ENCODE measurements around the gene TMEM132D.
"Not testable (repeated sequence)": the region's sequence is repeated elsewhere in the genome, so short reads cannot be mapped to it uniquely, and the experiment has no call there.

The TMEM132D gene

DNA sequence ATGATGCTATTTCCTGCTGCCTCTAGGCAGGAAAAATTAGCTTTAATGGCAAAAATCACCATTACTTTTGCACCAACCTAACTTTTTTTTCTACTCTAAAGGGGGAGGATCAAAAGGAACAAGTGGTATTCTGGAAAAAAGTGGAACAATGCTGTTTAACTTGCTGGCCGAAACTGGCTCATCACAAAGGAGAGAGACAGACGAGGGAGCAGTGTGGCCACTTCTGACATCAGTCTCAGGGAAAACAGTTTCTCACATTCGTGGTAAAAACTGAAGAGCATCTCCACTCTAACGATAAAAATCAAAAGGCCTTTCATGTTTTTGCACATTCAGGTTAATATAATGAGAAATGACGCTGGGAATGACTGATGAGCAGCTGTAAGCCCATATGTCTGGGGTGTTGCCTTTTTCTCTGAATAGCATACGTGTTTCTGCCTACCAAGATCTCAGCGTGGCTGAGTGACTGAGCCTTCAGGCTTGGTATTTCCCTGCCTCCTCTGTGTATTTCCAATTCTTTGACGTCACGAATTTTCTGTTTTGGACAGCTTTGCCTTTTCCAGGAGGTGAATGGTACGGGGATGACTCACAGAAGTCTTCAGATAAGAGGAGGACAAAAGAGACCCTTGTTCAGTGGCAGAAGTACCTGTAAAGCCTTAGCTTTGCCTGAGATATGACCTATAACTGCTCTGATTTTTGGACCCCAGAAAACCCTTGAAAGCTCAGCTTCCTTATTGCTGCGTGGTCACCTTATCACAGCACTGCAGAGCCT lies 691.8 kb downstream of the TMEM132D start:
- no peak for DNase-seq

DNA sequence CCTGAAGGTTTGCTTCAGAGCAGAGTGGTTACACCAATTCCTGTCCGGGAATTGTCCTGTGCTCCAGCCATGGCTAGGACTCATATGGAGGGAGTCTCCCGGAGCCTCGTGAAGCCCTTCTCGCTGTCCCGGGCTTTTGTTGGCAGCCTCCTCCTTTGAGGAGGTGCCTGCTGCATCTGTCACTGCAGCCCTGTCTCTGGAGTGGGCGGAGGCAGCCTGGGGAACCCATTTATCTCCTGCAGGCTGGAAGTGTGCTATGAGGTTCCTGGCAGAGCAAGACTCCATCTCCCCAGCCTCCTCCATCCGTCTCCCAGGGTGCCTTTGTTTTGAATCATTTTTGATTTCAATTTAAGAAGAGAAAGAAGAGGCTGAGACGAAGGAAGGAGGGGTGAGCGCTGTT lies 695.3 kb downstream of the TMEM132D start:
- DNase-seq, result no peak

DNA sequence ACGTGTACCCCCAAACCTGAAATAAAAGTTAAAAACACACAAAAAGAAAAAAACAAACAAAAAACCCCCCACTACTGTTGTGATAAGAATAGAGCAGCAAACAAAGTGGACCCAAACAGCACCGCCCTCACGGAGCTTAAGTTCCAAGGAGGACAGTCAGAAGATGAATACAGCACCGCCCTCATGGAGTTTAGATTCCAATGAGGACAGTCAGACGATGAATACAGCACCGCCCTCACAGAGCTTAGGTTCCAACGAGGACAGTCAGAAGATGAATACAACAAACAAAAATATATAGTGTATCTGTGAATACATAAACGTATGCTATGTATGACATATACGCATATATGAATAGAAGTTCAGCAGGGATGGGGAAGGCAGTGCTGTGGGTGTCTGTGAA lies 696.7 kb downstream of the TMEM132D start:
- no peak for DNase-seq

DNA sequence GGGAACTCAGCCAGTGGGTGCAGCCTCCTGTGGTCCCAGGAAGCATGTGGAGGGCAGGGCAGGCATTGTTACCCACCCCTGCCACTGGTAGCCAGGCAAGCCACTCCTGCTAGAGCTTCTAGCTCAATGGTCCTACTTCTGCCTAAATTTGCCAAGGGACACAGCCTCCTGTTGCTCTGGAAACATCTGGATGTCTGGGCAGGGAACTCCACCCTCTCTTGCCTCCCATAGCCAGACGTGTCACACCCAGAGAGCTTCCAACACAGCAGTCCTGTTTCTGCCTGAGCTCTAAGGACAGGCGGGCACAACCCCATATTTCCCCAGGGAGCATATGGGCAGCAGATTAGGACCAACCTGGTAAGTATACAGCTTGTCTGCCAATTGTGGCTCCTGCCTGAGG lies 700.4 kb downstream of the TMEM132D start:
- no peak for DNase-seq

DNA sequence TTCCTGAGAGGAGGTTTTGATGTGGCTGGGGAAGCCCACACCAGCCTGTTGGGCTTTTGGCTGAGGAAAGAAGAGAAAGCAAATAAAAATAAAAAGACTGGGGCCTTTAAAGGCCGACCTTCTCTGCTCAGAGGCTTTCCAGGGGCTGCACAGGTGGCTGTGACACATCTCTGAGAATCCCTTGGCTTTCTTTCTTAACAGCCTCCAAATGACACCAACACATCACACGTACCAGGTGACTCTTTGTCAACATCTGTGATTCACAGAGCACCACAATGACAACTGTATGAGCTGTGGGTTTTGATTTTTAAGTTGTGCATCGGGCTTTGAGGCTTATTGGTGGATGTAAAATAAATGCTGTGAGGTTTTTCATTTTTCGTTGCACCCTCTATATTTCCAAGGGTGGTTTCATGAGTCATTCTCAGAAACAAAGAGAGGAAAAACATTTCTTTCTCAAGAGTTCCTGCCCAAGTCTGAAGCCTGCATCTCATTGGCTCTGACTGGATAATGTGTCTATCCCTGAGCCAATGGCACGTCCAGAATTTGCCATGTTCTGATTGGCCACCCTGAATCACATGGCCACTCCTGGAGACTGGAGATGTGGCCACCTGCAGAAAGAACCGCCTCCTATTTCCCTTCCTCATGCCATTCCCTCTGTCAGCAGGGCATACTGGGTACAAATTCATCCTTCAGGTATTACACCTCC lies 701.6 kb downstream of the TMEM132D start:
- DNase-seq, result no peak

DNA sequence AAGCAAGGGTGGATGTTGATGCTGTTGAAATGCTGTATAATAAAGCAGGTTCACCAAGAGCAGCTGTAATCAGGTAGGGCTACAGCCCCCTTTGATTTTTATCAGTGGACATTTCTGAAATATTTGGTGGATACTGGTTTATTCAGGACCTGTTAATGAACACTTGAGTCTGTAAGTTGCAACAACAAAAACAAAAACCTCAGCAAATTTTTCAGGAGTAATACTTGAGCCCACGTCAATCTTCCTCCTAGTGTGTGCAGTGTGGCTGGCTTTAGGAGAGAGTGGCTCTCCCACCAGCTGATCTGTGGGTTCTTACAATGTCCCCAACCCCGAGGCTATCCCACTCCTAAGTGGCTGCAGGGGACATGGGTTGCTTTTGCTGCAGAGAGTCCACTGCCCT lies 702.8 kb downstream of the TMEM132D start:
- no peak for DNase-seq

DNA sequence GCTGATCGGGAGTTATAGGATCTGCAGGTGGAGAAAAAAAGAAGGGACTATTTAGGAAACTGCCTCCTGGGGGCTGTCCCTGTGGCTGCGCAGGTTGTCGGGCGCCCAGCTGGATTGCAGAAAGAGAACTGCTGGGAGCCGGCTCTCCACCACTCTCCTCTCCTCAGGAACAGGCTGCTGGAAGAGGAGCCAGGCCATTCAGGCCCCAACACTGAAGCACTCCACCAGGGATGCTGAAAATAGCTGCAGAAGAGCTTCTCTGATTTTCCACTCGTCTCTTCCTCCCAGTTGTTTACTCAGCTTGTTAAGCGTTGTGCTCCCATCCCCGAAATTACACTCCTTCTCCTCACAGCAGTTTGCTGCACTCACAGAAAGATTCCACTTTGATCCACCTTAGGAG lies 703.2 kb downstream of the TMEM132D start:
- no peak for DNase-seq

DNA sequence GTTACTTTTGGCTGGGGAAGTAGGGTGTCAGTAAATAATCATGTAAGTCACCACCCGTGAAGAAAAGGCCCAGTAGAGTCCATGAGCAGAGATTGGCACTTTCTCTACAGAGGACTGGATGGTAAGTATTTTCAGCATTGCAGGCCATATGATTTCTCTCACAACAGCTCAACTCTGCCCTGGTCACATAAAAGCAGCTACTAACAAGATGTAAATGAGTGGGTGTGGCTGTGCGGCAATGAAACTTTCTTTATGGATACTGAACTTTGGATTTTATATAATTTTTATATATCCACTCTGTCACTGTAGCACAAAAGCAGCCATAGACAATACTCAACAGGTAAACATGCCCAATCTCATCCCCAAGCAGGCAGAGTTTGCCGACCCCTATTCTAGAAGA lies 706.9 kb downstream of the TMEM132D start:
- DNase-seq, result no peak

DNA sequence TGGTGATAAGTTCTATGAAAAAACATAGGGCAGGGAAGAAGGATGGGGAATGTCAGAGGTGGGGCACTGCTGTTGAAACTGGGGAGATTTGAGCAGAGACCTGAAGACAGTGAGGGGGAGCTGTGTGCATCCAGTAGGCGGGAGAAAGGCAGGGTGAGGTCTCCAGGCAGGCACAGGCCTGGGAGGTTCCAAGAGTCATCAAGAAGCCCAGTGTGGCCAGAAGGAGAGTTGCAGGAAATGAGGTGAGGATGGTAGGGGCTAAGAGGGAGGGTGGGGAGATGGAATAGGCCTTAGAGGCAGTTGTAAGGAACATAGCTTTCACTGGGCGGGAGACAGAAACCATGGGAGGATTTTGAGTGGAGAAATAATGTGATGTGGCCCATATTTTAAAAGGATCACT lies 708.7 kb downstream of the TMEM132D start:
- DNase-seq, result no peak

DNA sequence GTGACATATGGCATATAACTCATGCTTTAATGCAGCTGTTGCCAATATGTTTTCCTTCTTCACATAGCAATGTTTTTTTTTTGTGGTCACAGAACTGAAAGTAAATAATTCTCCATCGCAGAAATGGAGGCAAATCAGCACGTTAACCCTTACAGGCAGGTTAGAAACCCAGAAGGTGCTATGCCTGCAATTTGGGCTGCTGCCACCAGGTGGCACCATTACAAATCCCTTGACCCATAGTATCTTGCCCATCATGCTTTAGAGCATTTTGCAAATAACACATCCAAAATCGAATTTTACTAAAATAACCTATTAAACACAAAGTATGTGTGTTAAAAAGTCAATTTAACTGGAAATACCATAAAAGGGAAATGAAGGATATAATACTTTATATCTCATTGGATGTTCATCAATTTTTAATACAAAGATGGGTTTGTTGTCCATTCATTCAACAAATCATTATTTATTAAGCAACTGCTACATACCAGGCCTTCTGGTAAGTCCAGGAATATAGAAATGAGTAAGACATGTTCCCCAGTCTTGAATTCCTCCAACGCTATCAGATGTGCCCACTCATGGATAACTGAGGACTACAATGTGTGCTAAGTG lies 710.5 kb downstream of the TMEM132D start:
- no peak for DNase-seq

DNA sequence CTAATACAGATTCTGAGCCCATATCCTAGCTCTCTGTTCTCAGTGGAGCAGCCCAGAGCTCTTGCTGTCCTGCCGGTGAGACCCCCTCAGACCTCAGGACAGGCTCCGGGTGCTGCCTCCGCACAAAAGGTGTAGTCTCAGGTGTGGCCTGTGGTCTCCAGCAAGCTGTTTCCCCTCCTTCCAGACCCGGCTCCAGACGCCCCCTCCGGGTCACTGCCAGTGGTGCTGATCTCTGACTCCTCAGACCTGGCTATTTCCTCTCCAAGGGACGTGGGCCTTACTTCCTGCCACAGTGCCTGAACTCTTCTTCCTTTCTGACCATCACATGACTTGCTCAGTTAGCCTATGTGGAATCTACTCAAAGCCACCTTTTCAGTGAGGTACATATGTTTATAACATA lies 713.0 kb downstream of the TMEM132D start:
- DNase-seq, result no peak

DNA sequence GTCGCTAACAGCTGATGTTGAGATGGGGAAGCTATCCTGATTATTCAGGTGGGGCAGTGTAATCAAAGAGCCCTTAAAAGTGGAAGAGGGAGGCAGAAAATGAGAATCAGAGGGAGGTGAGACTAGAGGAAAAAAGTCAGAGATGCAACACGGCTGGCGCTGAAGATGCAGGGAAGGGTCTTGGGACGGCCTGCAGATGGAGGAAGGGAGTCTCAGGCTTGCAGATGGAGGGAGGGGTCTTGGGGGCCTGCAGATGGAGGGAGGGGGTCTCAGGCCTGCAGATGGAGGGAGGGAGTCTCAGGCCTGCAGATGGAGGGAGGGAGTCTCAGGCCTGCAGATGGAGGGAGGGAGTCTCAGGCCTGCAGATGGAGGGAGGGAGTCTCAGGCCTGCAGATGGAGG lies 713.9 kb downstream of the TMEM132D start:
- not testable (repeated sequence) for DNase-seq

DNA sequence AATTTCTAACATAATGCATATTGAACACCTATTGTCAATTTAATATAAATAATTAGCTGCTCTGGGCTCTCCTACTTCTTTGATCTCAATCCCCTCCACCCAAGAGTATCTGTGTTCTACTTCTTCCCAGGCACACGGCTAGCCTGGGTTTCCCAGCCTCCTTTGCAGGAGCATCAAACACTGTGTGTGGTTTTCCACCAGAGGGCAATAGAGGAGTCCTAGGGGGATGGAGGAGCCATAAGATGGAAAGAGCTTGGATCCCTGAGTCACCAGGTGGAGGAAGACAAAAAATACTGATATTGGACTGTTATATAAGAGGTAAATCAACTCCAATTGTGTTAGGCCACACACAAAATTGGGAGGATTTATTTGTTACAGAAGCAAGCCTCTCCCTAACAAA lies 716.9 kb downstream of the TMEM132D start:
- no peak for DNase-seq

DNA sequence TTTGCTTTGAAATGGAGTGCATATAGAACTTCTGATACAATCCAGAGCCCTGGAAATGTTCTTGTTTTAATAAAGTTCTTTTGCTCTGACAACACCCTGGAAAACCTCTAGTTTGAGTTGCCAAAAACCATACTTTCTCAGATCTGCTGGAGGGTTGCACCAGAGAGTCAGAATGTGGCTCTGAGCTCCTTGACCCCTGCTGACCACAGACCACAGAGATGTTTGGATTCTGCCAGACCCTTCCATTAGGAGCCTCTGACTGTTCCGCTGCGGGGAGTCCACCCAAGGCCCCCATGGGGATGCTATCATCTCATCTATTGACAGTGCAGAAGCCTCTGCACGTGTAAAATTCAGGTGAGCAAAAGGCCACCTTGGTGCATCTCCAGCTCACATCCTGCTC lies 718.0 kb downstream of the TMEM132D start:
- DNase-seq, result no peak

DNA sequence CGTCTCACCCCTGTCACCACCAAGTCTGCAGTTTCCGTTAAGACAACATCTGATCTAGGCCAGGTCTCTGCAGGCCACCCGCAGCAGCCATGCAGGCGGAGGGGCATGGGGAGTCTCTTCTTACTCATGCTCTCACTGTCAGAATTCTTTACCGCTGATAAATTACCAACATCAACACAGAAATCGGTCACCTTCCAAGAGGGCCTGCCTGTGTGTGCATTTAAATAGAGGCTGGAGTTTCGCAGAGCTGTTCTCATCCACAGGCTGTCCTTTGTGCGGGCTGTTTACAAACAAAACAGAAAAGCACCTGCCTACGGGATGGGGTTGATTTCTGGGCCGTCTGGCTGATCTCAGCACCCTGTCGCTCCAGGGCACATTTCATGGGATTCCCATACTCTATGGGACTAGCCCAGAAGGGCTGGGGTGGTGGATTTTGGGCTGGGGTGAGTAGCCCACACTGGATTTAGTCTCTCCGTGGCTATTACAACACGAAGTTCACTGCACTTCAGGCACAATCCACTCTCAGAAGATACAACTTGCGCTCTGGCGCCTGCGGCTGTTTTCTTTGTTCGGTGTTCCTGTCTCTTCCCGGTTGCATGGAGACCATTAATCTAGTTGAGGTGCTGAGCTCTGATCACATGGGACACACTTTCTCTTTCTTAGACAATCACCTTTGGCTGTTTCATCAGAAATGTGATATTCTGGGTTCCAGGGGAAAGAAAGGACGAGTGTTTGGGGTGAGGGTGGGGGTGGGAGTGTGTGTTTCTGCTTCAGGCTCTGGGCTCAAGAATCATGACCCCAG lies 719.5 kb downstream of the TMEM132D start:
- DNase-seq, result no peak

DNA sequence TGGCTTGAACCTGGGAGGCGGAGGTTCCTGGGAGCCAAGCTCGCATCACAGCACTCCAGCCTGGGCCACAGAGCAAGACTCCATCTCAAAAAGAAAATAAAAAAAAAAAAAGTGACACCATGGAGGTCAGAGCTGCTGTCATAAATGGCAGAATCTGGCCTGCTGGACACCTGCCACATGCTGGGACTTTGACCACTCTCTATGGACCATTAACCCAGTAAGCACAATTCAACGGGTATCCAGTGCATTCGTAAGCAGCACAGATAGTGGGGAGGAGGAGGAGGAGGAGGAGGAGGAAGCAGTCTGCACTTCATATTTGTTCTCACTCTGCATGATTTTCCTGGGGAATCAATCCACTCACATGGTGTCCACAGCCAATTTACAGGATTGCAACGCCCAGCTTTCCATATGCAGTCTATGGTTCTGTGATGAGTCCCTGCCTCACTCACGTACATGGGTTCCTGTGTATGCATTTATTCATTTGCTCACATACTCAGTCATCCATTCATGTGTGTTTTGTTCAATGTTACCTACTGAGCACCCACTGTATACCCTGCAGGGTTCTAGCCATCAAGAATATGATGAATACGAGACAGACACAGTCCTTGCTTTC lies 723.8 kb downstream of the TMEM132D start:
- no peak for DNase-seq

DNA sequence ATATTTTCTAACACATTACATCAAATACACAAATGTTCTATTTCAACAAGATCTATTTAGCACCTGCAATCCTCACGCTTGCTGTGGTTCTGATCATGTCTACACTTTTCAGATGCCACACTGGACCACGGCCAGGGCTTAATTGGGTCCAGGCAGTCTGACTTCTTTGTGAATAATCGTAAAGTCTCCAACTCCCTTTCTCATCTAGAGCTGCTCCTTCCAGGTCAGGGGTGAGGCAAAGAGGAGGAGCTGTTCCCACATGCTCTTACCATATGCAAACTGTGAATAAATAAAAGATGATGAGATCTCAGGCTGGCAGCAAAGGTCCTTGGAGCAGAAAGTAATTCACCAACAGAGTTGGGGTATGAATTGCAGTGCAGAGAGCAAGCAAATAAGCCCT lies 733.9 kb downstream of the TMEM132D start:
- DNase-seq, result no peak

DNA sequence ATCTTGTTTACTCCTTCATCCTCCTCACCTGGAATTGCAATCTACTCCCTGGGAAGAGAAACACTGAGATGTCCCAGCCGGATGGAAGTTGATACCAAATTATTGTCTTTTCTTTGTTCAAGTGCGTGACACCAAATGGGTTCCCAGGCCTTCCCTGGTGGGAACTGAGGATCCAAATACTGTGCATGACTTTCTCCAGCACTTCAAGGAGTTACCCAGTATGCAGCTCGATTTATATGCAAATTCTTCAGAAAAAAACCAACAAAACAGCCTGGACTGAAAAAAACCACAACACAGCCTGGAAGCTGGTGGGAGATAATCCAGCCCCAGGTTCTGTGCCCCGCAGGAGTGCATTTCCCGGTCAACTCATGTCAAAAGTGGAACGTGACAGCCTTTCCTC lies 740.0 kb downstream of the TMEM132D start:
- no peak for DNase-seq

DNA sequence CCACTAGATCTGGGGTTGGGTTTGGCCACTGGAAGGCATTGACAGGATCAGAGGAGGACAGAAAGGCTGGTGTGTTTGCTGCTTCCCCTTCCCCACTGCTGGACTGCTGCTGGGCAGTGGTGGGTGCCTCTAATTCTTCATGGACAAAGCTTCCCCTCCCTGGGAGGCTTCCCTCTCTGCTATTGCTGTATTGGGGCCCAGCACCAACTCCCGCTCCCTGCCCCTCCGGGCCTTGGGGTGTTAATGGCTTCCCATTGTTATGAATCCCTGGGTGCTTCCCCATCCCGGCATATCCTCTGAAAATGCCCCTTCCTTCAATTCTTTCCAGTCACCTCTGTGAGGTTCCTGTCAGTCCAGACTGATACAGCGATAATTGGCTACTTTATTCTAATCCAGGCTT lies 740.4 kb downstream of the TMEM132D start:
- DNase-seq, result no peak

DNA sequence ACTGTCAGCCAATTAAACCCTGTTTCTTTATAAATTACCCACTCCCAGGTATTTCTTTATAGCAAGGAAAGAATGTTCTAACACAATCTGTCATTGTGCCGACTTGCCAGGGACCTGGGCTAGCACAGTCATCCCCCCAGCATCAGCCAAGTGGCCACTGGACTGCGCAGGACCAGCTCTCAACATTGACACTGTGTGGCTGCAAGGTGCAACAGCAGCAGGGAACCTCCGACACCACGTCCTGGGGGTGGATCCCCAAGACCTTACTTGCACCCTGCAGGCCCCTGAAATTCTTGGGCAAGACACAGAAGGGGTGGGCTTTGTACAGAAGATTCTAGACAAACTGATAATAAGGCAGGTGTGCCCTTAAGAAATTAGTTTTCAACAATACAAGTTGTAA lies 741.0 kb downstream of the TMEM132D start:
- no peak for DNase-seq

DNA sequence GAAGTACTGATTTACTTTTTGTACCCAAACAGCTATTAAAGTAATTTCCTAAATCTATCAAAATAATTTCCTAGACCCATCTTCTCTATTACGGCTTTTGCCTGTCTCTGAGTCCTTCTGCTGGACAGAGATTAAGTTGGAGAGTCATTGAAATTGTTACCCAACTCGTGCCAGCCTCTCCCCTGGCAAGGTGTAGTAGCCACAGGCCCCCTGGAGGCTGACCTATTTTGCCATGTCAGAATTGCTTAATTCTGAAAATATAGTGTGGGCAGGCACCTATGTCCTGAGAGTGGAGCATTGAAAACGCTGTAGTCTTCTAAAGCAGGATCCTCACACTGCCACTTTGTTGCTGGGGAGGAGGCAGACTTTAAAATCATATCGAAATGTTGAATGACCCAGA lies 742.3 kb downstream of the TMEM132D start:
- no peak for DNase-seq

DNA sequence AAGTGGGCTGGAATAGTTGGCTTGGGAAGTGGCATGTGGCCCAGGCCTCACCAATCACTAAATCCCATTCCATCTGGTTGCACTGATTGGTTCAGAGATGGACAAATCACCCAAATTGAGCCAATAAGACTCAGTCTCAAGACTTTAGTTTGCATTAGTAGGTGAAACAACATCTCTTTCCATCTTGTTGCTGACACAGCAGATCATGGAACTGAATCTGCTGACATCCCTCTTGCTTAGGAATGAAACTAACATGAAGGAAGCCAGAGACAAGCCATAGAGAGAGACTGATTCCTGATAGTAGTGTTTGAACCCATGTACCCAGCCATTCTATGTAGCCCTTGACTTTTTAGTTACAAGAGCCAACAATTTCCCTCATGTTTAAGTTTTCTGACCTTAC lies 743.5 kb downstream of the TMEM132D start:
- no peak for DNase-seq
